Lower leg skin (tissue), 3 donors: ENCODE measurements around the gene UBAP1L.

ENCODE experiments used
- CTCF ChIP-seq, 3 donors: fragments of 450-650 bp; IDR thresholded peaks; one replicate each; pipeline ENCODE4 v1.5.1; 2016; ENCODE audit warnings: antibody characterized with exemption in 3 of 3, mild to moderate bottlenecking in 3 of 3, moderate library complexity in 2 of 3
- POLR2A ChIP-seq, 2 donors: fragments of 450-650 bp; IDR thresholded peaks; one replicate each; pipeline ENCODE4 v1.6.1; 2016 to 2017; ENCODE audit warnings: antibody characterized with exemption in 2 of 2, mild to moderate bottlenecking in 1 of 2, moderate library complexity in 1 of 2

GRCh38 chr15:65059369-65059750, 55.6 kb downstream of the UBAP1L start:
- no peak for TF ChIP-seq CTCF (IDR thresholded peaks at IDR 0.05)
- TF ChIP-seq POLR2A (IDR thresholded peaks at IDR 0.05), result no peak
